LNCAP (cell line): ENCODE results near the gene COL13A1.

Experiments used
- TF ChIP-seq, protein P1 (sequence below): fragments of 450-650 bp; IDR thresholded peaks from 2 replicates; pipeline ENCODE4 v1.5.1; 2017; ENCODE audit warnings: mild to moderate bottlenecking

The COL13A1 gene

DNA sequence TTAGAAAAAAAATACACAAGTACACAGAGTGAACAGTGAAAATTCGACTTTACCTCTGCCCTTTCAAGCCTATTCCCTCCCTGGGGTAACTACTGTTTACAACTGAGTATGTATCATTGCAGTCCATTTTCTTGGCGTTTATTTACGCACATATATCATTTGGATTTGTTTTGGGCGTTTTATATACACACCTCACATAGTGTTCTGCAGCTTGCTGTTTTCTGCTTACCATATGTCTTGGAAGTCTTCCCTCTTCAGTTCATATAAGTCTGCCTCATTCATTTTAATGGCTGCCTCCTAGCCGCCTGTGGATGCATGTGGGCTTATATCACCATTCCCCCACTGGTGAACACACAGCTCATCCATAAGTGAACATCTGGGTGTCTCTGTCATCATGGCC is 41.6 kb upstream of the COL13A1 start:
- TF ChIP-seq, protein P1, sequence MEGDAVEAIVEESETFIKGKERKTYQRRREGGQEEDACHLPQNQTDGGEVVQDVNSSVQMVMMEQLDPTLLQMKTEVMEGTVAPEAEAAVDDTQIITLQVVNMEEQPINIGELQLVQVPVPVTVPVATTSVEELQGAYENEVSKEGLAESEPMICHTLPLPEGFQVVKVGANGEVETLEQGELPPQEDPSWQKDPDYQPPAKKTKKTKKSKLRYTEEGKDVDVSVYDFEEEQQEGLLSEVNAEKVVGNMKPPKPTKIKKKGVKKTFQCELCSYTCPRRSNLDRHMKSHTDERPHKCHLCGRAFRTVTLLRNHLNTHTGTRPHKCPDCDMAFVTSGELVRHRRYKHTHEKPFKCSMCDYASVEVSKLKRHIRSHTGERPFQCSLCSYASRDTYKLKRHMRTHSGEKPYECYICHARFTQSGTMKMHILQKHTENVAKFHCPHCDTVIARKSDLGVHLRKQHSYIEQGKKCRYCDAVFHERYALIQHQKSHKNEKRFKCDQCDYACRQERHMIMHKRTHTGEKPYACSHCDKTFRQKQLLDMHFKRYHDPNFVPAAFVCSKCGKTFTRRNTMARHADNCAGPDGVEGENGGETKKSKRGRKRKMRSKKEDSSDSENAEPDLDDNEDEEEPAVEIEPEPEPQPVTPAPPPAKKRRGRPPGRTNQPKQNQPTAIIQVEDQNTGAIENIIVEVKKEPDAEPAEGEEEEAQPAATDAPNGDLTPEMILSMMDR, result no peak

- TF ChIP-seq, protein P1, result no peak
Observed at GRCh38 chr10:69761320-69761719, 40.4 kb upstream of the COL13A1 start.

GRCh38 chr10:69766161-69766910 is 35.4 kb upstream of the COL13A1 start:
- TF ChIP-seq, protein P1, result no peak

GRCh38 chr10:69767793-69768192 is 33.9 kb upstream of the COL13A1 start:
- TF ChIP-seq, protein P1, result no peak

- TF ChIP-seq, protein P1, result no peak
Observed at GRCh38 chr10:69768386-69768785, 33.3 kb upstream of the COL13A1 start.

- TF ChIP-seq, protein P1, result no peak
Observed at GRCh38 chr10:69769395-69769992, 32.2 kb upstream of the COL13A1 start.

- TF ChIP-seq, protein P1, result no peak
Observed at GRCh38 chr10:69772933-69773704, 28.6 kb upstream of the COL13A1 start.
